ENCODE data around the gene PRELP.

Gene PRELP

DNA sequence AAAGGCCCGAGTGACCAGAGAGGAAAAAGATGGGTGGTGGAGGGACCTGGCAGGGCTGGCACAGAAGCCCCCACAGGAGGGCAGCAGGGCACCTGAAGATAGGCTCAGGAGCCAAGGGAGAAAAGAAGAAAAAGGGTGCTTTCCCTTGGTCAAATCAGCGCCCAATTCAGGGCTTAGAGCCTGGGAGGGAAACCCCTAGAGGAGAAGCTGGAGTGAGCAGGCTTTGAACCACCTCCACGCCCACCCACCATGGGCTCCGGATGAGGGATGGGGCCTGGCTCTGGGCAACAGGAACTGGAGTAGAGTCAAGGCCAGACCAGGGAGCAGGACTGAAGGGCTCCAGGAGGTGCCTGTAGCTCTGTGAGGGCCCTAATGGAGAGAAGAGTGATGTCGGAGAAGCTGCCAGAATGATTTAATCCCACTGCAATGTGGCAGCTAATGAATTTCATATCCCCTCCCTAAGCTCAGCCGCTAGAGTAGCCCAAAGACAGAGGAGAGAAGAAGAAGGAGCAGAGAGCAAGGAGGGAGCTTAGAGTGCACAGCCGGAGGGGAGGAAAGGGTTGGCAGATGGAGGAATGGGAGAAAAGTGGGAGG, 12.0 kb upstream of the PRELP start:
- TF ChIP-seq GATA3 (IDR thresholded peaks at IDR 0.05; ENCODE audit: low read depth, low read length), result no peak
- no peak for TF ChIP-seq GATA2 (IDR thresholded peaks at IDR 0.05; ENCODE audit: low read depth, low read length)

DNA sequence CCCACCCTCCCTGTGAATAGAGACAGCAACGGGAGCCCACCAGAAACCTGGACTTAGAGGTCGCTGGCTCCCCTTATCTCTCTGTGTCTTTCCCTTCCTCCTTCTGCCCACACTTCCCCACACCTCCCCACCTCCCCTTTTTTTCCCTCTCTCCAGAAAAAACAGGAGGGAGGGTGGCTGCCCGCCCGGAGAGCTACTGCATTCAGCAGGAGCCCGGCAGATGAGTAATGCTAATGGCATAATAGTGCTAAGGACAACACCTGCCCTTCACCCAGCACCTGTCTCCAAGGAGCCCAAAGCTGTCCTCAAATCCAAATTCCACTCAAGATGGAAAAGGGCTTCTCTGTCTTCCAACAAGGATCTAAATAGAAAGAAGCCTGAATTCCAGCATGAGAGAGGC, 11.4 kb upstream of the PRELP start:
- no peak for TF ChIP-seq GATA3 (IDR thresholded peaks at IDR 0.05; ENCODE audit: low read depth, low read length)
- no peak for TF ChIP-seq GATA2 (IDR thresholded peaks at IDR 0.05; ENCODE audit: low read depth, low read length)

DNA sequence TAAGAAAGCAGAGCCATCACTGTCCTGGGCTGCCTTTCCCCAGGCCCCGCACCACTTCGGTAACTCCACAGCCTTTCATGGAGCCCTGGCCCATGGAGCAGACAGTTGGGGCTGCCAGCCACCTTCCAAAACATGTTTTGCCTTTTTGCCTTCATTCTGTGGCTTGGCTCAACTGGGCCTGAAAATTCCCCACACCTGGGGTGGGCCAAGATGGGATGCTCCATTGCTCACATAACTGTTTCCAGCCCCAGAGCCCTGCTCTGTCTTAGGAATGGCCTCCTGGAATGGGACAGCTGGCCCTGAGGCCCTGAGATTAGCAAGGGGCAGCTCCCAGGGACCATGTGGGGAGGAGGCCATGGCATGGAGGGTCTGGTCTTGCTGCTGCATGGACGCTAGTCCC, 10.9 kb upstream of the PRELP start:
- no peak for TF ChIP-seq GATA2 (IDR thresholded peaks at IDR 0.05; ENCODE audit: low read depth, low read length)
- TF ChIP-seq GATA3 (IDR thresholded peaks at IDR 0.05; ENCODE audit: low read depth, low read length), result no peak

DNA sequence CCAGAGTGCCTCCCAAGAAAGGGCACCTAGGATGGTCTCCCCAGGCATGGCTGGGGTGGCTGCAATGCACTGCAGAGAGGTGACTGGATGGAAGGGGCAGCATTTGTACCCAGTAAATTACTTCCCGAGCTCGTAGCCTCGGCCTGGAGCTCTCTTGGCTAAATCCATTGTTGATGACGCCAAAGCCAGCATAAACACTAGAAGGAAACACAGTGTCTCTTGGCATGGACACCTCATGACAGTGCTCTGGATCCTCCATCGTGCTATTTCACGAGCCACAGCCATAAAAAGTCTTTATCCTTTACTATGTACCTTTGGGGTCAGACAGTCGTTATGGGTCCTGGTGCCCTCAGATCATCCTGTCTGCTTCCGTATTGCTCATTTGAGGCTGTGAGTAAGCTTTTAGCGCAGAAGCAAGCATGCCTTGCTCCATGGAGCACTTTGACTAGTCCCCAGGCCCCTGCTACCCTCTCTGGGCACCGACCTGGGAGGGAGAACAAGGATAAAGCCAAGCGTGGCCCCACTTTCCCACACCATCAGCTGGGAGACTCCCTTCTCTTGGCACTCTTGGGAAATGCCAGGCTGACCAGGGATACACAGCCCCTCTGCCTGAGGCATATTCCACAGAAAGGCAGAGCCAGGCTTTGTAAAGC, 10.3 kb upstream of the PRELP start:
- TF ChIP-seq GATA3 (IDR thresholded peaks at IDR 0.05; ENCODE audit: low read depth, low read length), result no peak
- TF ChIP-seq GATA2 (IDR thresholded peaks at IDR 0.05; ENCODE audit: low read depth, low read length), result no peak

DNA sequence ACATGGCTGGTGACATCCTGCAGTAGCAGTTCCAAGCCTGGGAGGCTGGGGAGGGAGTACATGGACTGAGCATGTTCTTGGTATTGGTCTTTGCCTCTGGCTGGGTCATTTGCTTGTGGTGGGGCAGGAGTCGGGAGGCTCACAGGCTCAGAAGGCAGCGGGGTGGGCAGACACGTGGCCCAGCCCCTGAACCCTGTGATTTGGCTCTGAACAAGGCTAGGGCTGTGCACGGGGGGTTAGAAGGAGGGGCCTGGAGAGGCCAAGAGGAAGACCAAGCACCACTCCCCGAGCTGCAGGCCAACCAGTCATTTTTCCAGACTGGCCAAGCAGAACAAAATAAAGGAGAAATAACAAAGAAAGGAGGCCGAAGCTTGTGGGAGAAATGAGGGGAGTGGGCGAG, 9.7 kb upstream of the PRELP start:
- TF ChIP-seq GATA2 (IDR thresholded peaks at IDR 0.05; ENCODE audit: low read depth, low read length) (no peak), GATA3 (IDR thresholded peaks at IDR 0.05; ENCODE audit: low read depth, low read length) (no peak)

DNA sequence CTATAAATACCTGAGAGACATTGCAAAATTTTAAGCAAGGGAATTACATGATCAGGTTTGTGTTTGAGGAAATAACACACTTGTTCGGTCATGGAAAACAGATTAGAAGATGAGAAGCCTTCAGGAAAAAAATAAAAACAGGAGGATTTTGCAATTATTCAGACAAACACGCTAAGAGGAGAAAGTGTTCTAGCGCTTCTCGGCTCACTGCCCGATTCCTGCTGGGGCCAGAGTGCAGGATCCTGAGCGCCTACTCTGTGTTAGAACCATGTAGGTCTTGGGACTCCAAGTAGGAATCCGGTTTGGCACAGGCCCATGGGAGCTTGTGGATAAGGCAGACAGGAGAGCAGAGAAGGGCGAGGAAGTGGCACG, 8.1 kb upstream of the PRELP start:
- no peak for TF ChIP-seq GATA2 (IDR thresholded peaks at IDR 0.05; ENCODE audit: low read depth, low read length)
- no peak for TF ChIP-seq GATA3 (IDR thresholded peaks at IDR 0.05; ENCODE audit: low read depth, low read length)

DNA sequence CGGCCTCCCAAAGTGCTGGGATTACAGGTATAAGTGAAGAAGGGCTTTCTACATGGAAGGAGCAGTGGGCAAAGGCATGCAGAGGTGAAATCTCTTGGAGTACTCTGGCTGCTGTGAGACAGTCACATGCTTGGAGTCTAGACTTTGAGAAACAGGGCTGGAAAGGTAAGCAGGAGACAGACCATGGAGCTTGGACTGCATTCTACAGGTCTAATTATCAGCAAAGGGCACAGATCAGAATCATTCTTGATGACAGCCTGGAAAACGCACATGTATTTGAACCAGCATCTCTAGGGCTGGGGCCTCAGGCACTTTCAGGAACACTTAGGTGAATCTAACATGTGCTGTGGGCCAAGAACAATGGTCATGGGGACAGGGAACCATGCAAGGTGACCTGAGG, 7.3 kb upstream of the PRELP start:
- no peak for TF ChIP-seq GATA2 (IDR thresholded peaks at IDR 0.05; ENCODE audit: low read depth, low read length)

DNA sequence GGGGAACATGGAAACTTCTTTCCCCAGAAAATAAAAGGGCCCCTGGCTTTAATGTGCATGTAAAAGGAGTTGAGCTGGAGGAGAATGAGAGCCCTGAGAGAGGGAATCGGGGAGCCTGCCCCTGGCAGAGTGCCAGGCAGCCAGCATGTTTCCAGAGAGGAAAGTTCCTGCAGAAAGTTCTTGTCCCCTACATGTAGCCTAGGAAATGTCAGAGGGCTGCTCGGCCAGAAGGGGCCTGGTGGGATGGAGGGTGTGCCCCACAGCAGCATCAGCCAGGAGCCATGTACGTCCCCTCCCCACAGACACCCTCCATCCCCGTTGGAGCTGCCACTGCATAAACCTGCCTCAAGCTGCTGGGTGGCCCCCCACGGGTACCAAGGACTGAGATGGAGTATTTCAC, 5.4 kb upstream of the PRELP start:
- no peak for TF ChIP-seq GATA3 (IDR thresholded peaks at IDR 0.05; ENCODE audit: low read depth, low read length)
- no peak for TF ChIP-seq GATA2 (IDR thresholded peaks at IDR 0.05; ENCODE audit: low read depth, low read length)

DNA sequence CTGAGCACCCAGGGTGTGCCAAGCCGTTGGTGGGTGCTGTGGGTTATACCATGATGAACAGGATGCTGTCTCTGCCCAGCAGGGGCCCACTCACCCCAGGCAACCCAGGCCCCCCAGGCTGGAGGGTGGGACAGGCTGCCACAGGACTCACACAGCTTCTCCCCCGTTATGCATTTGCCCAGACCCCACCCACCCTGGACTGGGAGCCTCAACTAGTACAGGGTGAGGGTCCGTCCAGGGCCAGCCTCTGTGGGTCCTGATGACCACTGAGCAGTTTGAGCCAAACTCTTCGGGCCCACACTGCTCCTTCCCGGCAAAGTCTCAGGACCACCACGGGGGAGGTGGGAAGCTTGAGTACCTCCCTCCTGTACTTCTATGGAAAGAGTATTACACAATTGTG, 3.8 kb upstream of the PRELP start:
- TF ChIP-seq GATA2 (IDR thresholded peaks at IDR 0.05; ENCODE audit: low read depth, low read length) (no peak), GATA3 (IDR thresholded peaks at IDR 0.05; ENCODE audit: low read depth, low read length) (no peak)

DNA sequence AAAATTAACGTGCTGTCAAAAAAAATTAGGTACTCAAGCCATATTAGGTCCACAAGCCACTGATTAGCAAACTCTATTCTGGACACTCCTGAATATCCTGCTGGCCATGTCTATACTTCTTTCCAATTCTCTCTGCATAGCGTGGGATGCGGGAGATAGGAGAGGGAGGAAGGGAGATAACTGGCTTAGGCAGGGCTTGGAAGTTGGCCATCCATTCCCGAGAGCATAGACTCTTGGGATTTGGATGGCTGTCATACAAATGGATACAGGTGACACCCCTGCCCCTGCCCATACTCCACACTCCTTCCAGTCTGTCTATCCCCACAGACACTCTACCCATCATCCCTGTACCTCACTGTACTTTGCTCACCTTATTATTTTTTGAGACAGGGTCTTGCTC, 2.3 kb upstream of the PRELP start:
- no peak for TF ChIP-seq GATA2 (IDR thresholded peaks at IDR 0.05; ENCODE audit: low read depth, low read length)
- TF ChIP-seq GATA3 (IDR thresholded peaks at IDR 0.05; ENCODE audit: low read depth, low read length), result no peak

DNA sequence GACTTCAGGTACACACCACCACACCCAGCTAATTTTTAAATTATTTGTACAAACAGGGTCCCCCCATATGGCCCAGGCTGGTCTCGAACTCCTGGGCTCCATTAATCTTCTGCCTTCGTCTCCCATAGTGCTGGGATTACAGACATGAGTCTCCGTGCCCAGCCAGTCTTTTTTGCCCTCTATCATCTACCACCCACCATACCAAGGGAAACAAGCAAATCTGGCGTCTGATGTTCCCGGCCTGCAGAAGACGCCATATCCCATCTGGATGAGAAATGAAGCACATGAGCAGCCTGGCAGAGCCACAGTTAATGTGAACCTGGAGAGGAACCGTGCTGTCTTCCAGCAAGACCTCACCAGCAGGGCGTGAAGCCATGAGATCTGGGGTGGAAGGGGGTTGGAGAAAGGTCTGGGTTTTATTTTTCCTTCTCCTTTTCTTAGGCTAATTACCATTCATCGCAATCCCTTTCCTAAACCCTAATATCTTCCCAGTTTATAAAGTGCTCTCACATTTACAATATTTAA, 1.8 kb upstream of the PRELP start:
- no peak for TF ChIP-seq GATA3 (IDR thresholded peaks at IDR 0.05; ENCODE audit: low read depth, low read length)
- no peak for TF ChIP-seq GATA2 (IDR thresholded peaks at IDR 0.05; ENCODE audit: low read depth, low read length)

DNA sequence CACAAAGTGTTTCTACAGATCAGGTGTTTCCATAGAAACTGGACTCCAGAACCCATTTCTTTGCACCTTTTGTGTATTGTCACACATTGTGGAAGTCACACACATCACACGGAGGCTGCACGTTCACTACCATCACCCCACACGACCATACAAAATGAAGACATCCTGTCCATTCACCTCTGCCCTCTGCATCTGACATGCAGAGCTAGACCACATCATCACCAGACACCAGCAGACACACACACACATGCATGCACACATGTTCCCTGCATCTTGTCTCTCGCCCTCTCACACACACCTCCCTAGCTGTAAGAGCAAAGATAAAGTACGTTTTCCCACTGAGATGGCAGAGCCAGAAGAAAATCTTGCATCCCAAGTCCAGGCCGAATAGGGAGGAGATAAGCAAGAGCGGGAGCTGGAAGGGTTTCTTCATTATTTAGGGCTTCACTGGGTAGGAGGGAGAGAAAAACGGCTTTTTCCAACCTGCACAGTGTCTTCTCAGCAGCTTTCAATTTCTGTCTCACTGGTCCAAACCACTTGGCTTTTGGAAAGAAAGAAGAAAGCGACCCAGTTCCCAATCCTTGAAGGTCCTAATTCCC, 709 bp downstream of the PRELP start:
- TF ChIP-seq GATA3 (IDR thresholded peaks at IDR 0.05; ENCODE audit: low read depth, low read length) (no peak), GATA2 (IDR thresholded peaks at IDR 0.05; ENCODE audit: low read depth, low read length) (no peak)

DNA sequence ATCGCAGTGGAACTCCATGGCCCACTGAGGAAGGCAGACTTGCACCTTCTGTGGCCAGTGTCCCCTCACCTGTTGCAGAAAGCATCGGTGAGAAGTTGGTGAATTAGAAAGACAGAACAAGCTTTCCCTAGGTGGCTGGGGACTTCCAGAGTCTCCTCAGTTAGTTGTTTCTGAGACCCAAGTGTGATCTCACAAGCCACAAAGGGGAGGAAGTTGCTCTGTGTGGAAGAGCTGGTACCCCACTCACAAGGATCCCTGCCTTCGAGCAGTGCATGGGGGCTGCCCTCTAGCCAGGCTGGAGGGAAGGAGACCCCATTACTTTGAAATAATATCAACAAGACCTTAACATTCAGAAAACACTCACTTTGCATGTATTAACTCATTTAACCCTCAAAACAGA, 2.1 kb downstream of the PRELP start:
- no peak for TF ChIP-seq GATA3 (IDR thresholded peaks at IDR 0.05; ENCODE audit: low read depth, low read length)
- no peak for TF ChIP-seq GATA2 (IDR thresholded peaks at IDR 0.05; ENCODE audit: low read depth, low read length)

DNA sequence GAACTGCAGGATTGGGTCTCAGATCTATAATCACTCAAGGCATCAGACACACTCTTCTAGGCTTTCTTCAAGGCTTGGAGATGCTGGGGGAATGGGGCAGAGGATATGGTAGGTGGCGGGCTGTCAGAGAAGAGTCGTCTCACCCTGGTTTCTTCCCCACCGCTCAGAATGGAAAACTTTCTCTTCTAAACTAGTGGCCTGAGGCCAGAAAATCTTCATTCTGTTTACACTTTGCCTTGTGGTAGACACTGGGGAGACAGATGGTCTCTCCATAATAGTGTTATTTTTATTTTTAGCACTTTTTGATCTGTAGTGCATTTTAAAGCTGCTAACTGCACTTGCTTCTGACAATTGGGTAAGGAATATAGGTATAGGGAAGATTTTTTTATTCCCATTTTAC, 2.6 kb downstream of the PRELP start:
- TF ChIP-seq GATA3 (IDR thresholded peaks at IDR 0.05; ENCODE audit: low read depth, low read length) (no peak), GATA2 (IDR thresholded peaks at IDR 0.05; ENCODE audit: low read depth, low read length) (no peak)

DNA sequence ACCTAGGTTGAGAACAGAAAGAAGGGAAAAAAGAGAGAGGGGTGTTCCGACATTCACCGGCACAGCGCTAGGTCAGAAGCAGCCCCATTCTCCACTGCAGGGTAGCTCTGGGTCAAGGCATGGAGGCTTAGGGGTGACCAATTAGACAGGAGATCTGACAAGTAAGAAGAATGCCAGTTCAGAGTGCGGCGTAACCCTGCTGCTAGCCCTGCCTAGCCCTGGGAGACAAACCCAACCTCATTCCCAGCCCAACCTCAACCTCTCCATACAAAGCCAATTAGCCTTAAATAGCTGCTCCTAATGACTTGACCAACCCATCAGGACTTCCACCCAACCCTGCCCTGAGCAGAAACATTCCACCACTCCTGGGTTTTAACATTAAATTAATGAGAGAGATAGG, 3.4 kb downstream of the PRELP start:
- no peak for TF ChIP-seq GATA2 (IDR thresholded peaks at IDR 0.05; ENCODE audit: low read depth, low read length)
- TF ChIP-seq GATA3 (IDR thresholded peaks at IDR 0.05; ENCODE audit: low read depth, low read length), result no peak

All from SH-SY5Y (cell line).